GM12872 (cell line): ENCODE results near the gene BUD23.
A peak's percentile ranks its signal among the peaks of the same experiment; 100 is the strongest.

Experiments
- CTCF ChIP-seq: IDR thresholded peaks from 3 replicates; pipeline ENCODE4 v1.5.1; 2011; ENCODE audit warnings: low read depth, mild to moderate bottlenecking, low read length, moderate library complexity; ENCODE audit not compliant: insufficient read depth

Gene BUD23

GRCh38 chr7:73742753-73743641 lies 59.6 kb downstream of the BUD23 start:
- 0 out of 3 replicates have a peak, but pooled peaks have one; percentile 11 for TF ChIP-seq CTCF

DNA sequence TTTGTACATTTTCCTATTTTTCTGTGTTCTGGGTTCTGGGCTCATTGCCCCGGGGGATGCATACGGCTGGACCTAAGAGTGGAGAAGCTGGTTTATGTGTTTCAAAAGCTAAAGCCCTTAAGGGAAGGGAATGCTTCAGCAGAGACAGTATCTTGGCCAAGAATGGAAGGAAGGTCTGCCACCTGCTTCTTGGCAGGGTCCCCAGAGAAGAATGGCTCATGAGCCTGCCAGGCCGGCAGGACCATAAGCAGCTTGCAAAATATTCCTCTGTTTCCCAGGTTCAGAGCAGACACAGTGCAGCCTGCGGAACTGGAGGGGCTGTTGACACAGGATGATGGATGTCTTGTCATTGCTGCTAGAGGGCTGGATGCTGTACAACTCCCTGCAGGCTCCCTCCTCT lies 63.0 kb downstream of the BUD23 start:
- no peak for TF ChIP-seq CTCF
